Endometrium (tissue), 2 donors: ENCODE data around the gene COL11A1.
"Not testable (repeated sequence)": the region's sequence is repeated elsewhere in the genome, so short reads cannot be mapped to it uniquely, and the experiment has no call there.

ENCODE experiments used
- FAIRE-seq: peaks from 2 replicates; lab custom pipeline; 2012; peaks lifted over from hg19 to GRCh38; lab: Jason Lieb, UNC
- donor health status: control.
- donor health status: control.

Gene COL11A1

DNA sequence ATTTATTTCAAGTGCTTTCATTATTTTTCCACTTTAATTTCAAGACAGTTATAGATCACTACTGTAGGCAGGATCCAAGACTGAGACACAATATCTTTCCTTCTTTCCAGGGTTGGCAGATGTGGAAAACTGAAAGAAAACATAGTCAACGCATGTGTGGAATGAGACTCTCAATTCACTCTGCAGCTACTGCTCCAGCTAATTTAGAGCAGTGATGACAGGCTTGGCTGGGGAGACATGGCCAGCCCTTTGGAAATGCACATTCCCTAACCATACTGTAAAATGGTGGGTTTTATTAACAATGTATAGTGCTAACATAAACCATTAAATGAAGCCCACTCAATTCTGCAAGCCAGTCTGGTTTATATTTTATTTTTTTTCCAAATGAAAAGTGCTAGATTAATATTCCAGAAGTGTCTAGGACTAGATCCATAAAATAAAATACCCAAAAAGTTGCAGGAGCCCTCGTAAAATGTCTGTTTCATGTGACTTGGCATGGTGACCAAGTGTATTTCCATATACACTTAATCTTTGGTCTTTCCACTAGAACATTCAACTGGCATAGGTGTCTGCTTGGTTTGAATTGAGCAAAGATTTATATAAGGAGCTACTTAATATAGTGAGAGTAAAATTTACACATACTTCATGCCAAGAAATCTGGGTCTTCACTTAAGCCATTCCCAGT, 32.9 kb downstream of the COL11A1 start:
- no peak for FAIRE-seq

DNA sequence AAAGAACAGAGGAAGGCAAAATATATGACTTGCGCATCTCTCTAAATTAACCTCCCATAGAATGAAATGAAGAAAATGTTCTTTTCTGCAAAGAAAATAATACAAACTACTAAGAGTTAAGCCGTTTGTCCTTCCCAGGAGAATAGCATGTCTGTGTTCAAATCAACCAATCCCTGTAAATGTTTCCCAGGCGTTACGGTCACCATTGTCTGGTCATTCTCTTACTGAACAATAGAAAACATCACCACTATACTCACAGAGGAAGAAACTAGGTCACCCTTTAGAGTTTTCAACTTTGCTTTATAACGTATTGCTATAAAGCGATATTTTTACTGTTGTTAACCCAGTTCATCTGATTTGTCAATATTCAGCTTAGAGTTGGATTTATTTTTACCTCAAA, 34.1 kb downstream of the COL11A1 start:
- FAIRE-seq, result no peak

DNA sequence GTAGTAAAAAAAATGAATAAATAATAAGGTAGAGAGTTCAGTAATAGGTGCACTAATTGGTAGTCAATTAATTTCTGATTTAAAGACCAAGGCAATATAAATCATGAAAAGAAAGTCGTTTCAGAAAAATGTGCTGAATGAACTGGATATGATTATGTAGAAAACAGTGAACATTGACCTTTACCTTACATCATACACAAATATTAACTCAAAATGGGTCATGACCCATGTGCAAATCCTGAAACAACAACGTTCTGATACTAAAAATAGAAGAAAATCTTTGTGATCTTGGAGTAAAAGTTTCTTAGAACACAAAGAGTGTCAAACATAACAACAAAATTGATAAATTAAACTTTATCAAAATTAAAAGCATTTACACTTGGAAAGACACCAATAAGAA, 39.1 kb downstream of the COL11A1 start:
- FAIRE-seq, result no peak

DNA sequence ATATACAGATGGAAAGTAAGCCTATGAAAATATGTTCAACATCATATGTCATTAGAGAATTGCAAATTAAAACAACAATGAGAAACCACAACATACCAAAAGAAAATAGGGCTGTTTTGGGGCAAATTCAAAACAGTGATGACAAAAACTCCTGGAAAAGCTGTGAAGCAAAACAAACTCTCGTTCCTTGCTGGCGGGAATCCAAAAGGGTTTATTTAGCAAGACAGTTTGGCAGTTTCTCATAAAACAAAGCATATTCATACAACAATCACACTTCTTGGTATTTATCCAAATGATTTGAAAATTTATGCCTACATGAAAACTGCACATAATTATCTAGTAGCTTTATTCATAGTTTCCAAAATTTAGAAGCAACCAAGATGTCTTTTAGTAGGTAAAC, 44.4 kb downstream of the COL11A1 start:
- no peak for FAIRE-seq

DNA sequence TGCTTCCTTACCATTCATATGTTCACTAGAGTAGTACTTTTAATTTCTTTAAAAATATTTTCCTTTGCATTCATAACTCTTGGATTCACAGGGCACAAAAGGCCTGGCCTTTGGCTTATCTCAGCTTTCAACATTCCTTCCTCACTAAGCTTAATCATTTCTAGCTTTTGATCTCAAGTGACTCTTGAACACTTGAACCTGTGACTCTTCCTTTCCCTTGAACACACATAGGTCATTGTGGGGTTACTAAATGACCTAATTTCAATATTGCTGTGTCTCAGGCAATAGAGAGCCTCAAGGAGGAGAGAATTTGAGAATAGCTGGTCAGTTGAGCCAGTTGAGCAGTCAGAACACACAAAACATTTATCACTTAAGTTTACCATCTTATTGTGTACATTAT, 49.9 kb downstream of the COL11A1 start:
- FAIRE-seq, result no peak

DNA sequence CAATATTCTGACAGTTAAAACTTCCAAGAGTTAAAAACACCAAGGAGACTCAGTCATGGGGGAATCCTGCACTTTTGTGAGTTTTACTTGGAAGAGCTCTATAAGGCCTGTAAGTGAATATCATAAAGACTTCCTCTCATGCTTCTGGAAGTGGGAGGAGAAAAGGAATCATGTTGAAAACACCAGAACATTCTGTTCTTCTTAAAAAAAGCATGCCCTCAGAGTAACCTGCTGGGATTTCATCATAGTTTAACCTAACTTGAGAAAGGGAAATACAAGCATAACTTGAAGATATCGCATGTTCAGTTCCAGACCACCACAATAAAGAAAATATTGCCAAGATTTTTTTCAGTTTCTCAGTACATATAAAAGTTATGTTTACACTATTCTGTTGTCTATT, 51.9 kb downstream of the COL11A1 start:
- no peak for FAIRE-seq

DNA sequence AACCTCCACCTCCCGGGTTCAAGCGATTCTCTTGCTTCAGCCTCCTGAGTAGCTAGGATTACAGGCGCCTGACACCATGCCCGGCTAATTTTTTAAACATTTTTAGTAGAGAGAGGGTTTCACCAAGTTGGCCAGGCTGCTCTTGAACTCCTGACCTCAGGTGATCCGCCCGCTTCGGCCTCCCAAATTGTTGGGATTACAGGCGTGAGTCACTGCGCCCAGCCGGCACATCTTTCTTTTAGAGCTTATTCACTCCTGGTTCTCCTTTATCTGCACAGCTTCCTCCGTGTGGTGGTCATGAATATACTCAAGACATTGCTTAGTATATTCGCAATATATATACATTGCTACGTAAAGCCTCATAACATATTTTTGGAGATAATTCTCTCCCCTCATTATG, 80.2 kb downstream of the COL11A1 start:
- FAIRE-seq, result not testable (repeated sequence)

DNA sequence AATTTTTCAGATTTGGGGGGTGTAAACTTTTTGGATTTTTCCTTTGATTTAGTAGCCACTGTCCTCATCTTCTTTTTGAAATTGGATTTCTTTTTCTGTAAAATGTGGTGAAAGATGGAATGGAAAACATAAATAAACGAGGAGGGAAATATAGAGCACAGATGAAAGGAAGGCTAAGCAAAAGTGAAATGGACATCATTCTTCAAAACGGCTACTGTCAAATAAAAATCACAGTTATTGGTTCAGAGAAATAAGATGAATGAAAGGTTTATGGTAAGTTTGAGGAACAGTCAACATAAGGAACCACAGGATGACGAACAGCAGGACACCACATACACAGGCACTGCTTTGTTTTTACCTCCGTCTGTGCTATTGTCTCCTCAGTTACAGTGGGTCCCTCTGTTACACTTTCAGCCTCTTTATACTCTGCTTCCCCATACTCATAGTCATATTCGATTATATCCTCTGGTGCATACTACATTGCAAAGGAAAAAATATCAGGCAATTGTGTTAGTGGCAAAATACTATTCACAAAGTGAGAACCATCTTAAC, 82.4 kb downstream of the COL11A1 start:
- FAIRE-seq, result no peak

DNA sequence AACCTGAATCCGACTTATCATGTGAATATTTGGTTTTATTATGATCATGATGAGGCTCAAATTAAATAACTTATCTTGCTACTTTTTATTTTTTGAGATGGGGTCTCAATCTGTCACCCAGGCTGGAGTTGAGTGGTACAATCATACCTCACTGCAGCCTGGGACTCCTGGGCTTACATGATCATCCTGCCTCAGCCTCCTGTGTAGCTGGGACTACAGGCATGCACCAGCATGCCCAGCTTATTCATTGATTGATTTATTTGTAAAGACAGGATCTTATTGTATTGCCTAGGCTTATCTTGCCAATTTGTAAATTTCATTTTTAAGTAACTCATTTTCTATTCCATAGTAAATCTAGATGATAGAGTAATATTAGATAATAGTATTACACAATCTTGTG, 84.3 kb downstream of the COL11A1 start:
- no peak for FAIRE-seq

DNA sequence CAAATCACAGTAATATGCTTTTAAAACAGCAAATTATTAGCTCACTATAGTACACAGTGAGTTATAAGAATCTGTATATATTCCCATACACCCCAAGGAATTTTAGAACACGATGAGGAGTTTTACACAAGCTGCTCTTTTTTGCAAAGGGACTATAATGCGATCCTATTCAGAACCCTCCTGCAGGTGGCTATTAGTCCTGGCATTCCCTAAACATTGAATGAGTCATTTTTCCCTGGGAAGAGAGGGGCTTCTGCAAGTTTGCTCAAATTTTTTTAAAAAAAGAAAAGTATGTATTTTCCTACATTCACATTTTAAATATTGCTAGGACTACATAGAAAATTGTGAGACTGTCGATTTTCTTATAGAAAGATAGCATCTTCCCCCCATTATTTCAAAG, 106.3 kb downstream of the COL11A1 start:
- FAIRE-seq, result no peak

DNA sequence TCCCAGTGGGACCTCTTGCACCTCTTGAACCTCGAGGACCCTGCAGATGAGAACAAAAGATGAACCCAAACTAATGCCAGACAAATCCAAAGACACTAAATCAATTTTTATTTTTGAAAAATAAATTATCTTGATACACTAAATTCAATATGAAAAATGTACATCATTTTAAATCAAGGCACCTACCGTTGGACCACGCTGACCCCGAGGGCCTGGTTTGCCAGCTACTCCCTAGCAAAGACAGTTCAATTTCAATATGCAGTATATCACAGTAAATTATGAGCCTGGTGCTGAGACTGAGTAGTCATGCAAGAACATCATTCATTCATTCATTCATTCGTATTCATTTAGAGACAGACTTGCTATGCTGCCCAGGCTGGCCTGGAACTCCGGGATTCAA, 129.4 kb downstream of the COL11A1 start:
- no peak for FAIRE-seq

DNA sequence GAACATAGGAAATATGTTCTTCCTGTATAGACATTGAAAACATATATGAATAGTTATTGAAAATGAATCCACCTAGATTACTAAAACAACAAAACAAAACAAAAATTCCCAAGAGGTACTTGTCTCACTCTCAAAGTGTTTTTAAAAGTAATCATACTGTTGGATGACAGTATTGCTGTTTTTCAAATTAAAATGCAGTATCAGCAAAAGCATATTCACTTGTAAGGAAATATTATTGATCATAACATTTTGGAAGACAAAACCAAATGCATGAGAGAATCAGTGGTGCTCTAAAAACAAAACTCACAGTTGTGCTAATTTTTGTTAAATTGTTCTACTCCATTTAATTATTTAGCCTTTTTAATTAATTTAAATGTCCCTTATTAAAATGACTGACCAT, 131.0 kb downstream of the COL11A1 start:
- no peak for FAIRE-seq

DNA sequence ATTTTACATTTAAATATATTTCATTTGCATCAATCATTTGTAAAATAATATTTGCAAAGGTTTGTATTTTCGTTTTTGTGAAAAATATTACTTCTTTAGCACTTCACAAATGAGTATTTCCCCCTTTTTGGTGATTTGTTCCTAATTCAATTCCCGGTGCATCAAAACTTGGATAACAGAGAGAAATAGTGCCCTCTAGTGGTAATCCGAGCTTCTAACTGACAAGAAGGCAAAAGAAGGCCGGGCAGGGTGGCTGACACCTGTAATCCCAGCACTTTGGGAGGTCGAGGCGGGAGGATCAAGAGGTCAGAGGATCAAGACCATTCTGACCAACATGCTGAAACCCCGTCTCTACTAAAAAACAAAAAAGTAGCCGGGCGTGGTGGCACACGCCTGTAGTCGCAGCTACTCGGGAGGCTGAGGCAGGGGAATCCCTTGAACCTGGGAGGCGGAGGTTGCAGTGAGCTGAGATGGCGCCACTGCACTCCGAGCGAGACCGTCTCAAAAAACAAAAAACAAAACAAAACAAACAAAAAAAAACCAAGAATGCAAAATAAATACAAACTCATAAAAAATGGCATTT, 137.7 kb downstream of the COL11A1 start:
- no peak for FAIRE-seq

DNA sequence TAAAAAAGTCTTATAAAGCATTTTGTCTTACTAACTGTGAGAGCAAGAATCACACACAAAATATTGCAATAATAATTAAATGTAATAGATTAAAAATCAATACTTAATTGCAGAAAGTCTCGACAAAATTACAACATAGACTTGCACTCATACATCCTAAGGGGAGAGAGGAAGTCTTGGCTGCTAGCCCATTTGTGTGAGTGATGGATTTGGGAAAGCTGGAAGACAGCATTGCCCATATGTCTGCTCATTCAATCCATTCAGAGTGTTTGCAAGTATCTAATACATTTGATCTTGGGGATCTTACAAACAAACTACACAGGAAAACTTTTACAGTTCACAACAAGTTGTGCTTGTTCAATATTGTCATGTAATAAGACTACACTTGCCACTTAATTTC, 140.5 kb downstream of the COL11A1 start:
- FAIRE-seq, result no peak

DNA sequence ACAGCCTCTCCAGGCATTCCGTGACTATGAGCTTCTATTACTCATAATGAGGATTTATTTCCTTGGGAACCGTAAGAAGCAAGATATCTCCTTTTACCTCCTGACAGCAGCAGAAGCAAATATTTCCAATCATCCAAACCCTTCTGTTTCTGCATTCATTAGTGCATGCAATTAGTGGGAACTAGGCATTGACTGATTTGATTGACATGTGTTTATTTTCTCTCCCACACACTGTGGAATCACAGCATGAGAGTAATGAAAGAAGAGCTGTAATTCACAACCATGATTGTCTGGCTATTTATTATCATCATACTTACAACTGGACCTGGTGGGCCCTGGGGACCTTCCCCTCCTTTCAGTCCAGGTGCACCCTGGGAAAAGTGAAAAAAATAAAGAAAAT, 146.8 kb downstream of the COL11A1 start:
- no peak for FAIRE-seq

DNA sequence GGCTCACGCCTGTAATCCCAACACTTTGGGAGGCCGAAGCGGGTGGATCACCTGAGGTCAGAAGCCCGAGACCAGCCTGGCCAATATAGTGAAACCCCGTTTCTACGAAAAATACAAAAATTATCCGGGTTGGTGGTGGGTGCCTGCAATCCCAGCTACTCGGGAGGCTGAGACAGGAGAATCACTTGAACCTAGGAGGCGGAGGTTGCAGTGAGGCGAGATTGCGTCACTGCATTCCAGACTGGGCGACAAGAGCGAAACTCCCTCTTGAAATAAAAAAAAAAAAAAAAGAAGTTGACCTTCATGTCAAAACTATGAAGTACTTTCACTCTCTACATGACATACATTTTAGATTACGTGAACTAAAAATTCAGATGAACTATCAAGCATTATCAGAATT, 153.7 kb downstream of the COL11A1 start:
- no peak for FAIRE-seq

DNA sequence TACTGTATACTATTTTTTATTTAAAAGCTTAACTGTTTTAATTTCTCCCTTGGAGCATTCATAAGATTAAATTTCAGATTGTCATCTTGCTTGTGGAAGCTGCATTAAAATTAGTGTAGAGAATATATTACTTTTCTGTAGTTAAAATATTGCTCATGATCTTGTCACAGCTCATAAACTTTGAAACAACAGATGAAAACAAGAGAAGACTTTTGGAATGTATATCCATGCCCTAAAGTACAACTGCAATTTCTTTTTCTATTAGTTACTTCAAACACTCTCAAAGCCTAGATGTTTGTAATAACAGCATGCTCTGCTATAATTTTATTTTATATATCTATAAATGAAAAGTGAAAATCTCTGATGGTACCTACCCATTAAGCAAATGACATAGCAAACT, 155.9 kb downstream of the COL11A1 start:
- FAIRE-seq, result no peak

DNA sequence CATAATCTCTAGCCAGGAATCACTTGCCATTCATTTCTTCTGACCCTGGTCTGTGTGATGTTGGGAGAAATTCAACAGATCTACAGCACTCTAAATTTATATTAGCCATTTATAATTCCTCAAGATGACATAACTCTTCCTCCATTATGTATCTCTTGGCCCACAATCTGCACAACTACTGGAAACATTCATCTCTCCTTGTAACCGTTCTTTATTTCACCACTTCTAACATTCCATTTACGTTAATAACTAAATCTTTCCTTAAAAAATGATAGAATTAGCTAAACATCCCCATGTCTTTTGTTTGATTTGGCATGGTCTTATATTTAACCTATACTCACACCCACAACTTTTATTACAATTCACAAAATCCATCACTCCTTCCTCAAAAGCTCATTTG, 166.0 kb downstream of the COL11A1 start:
- no peak for FAIRE-seq

DNA sequence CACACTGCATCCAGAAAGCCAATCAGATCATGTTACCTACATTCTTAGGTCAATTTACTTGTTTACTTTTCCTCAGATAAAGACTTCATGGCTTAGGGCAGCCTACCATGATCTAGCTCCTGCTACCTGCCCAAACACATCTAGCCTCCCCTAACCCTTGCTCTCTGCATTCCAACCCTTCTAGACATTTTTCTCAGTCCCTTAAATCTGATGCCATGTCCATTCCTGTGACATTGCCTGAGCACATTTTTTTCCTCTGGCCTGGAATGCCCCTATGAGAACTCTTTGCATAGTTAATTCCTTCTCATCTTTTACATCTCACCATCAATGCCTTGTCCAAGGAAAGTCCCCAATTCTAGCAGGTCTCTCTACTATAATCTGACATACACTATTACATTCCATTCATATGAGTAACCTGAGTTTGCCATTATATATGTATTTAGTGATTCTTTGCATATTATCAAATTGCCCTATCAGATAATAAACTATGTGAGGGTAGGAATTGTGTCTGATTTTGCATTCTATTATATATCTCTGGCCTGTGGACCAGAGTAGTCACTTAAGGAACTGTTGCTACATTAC, 166.9 kb downstream of the COL11A1 start:
- FAIRE-seq, result no peak

DNA sequence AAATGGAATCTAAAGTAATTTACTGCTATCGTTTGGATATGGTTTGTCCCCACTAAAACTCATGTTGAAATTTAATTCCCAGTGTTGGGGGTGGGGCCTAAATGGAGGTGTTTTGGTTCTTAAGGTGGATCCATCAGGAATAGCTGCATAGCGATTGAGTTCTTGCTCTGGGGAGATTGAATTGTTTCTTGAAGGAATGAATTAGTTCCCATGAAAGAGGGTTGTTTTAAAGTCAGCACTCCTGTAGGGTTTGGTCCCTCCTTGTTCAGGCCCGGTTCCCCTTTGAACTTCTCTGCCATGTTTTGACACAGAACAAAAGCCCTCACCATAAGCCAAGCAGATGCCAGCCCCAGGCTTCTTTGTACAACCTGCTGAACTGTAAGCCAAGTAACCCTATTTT, 170.9 kb downstream of the COL11A1 start:
- no peak for FAIRE-seq

DNA sequence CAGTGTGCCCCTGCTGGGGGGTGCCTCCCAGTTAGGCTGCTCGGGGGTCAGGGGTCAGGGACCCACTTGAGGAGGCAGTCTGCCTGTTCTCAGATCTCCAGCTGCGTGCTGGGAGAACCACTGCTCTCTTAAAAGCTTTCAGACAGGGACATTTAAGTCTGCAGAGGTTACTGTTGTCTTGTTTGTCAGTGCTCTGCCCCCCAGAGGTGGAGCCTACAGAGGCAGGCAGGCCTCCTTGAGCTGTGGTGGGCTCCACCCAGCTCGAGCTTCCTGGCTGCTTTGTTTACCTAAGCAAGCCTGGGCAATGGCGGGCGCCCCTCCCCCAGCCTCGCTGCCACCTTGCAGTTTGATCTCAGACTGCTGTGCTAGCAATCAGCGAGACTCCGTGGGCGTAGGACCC, 175.0 kb downstream of the COL11A1 start:
- FAIRE-seq, result not testable (repeated sequence)

DNA sequence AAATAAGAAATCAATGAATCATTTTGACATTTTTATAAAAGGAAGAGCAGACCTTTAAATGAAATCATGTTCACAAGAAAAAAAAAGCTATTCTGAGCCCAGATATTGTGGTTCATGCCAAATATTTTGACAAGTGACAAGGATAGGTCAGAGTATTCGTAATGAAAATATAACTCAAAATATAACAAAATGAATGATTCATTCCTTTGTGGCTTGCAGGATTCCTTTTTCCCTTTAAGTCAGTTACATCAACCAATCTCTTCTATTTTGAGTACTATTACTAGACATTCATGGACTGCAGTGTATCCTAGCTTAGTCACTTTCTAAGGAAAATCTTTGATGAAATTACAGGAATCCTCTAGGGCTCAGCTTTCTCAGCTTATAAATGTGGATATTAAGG, 188.7 kb downstream of the COL11A1 start:
- no peak for FAIRE-seq

DNA sequence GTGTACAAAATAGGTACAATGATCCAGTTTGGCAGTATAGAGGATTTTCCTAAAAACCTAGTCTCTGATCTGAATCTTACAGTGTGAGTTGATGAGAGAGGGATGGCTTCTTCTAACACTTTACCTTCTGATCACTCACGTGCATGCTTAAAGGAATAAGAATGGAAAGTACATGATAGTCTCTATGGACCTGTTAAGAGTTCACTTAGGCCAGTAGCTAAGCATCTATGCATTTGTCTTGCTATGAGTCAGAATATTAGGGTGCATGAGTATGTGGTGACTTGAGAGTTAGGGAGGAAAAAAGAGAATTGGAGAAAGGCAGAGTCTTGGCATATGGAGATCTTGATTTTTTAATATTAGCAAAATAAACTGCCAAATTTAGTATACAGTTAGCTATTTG, 206.3 kb downstream of the COL11A1 start:
- FAIRE-seq, result no peak

DNA sequence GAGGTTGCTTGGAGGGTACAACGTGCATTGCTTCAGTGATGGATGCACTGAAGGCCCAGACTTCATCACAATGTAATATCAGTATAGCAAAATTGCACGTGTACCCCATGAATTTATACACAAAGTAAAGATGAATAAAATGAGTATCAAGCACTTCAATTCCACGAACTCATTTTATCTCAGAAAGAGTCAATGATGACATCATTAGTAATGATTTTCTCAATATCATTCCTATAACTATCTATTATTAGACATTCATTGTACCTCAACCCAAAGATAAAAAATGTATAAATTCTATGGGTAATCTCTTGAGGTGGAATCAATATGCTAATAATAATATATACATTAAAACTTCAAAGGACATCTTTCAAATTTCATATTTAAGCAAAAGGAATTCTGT, 208.4 kb downstream of the COL11A1 start:
- FAIRE-seq, result no peak
